Measurements from ENCODE around the gene MMP14.

MMP14 gene

GRCh38 chr14:22884738-22885523 is 48.5 kb downstream of the MMP14 start:
- H3K4me3 ChIP-seq (ENCODE audit: low read depth, low read length) = no peak overlapping the region

GRCh38 chr14:22885975-22886374 is 49.6 kb downstream of the MMP14 start:
- TF ChIP-seq, protein P1, sequence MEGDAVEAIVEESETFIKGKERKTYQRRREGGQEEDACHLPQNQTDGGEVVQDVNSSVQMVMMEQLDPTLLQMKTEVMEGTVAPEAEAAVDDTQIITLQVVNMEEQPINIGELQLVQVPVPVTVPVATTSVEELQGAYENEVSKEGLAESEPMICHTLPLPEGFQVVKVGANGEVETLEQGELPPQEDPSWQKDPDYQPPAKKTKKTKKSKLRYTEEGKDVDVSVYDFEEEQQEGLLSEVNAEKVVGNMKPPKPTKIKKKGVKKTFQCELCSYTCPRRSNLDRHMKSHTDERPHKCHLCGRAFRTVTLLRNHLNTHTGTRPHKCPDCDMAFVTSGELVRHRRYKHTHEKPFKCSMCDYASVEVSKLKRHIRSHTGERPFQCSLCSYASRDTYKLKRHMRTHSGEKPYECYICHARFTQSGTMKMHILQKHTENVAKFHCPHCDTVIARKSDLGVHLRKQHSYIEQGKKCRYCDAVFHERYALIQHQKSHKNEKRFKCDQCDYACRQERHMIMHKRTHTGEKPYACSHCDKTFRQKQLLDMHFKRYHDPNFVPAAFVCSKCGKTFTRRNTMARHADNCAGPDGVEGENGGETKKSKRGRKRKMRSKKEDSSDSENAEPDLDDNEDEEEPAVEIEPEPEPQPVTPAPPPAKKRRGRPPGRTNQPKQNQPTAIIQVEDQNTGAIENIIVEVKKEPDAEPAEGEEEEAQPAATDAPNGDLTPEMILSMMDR (IDR thresholded peaks at IDR 0.05; ENCODE audit: low read depth, low read length) = no peak
- no peak overlapping the region for H3K4me3 ChIP-seq (ENCODE audit: low read depth, low read length)

More at GRCh38 chr14:22884738-22885523, 48.5 kb downstream of the MMP14 start:
- TF ChIP-seq, protein P1 (IDR thresholded peaks at IDR 0.05; ENCODE audit: low read depth, low read length) = no peak

GRCh38 chr14:22886500-22887259 is 50.3 kb downstream of the MMP14 start:
- TF ChIP-seq, protein P1 (IDR thresholded peaks at IDR 0.05; ENCODE audit: low read depth, low read length) = no peak
- peak overlapping the region; percentile 68 for H3K4me3 ChIP-seq (ENCODE audit: low read depth, low read length)

DNA sequence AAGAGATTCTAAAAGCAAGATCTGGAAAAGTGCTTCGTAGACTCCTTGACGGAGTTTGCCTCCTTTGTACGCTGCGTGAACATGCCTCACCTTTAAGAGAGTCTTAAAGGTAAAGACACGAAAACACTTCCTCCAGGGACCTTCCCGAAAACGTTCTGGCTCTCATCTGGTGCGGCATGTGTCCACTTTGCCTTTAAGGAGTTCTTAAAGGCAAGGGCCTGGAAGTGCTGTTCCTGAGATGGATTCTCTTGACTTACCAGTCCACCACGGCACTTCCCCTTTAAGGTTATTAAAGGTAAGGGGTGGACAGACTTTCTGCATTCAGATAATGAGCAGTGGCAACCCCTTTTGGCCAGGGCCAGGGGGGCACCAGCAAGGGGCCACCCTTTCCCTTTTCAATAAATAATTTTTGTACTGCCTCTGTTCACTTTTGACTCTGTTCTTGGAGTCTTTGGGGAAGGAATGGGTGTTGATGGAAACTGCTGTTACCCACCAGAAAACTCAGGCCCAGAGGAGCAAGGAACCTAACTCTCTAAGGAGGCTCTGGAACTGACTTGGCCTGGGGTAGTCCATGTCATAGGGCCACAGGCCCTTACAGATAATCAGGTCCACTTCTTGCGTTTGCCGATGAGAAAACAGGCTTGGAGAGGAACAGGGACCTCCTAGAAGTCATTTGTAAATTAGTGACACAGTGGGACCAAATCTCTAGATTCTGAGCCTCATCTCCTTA is 51.0 kb downstream of the MMP14 start:
- TF ChIP-seq, protein P1 (IDR thresholded peaks at IDR 0.05; ENCODE audit: low read depth, low read length) = no peak
- H3K4me3 ChIP-seq (ENCODE audit: low read depth, low read length) = peak overlapping the region; percentile 68

GRCh38 chr14:22887990-22888378 is 51.6 kb downstream of the MMP14 start:
- TF ChIP-seq, protein P1 (IDR thresholded peaks at IDR 0.05; ENCODE audit: low read depth, low read length) = no peak
- peak overlapping the region; percentile 68 for H3K4me3 ChIP-seq (ENCODE audit: low read depth, low read length)

- no peak overlapping the region for H3K4me3 ChIP-seq (ENCODE audit: low read depth, low read length)
- TF ChIP-seq, protein P1 (IDR thresholded peaks at IDR 0.05; ENCODE audit: low read depth, low read length) = no peak
Observed at GRCh38 chr14:22888662-22889061, 52.3 kb downstream of the MMP14 start.
